Neural progenitor cell (in vitro differentiated cells): ENCODE results near the gene PAFAH2. TPM values are rescaled to one million over a fixed set of nuclear protein-coding genes. Genes with fewer than 3 reads are reported as not detected.

Experiments
- DNase-seq: peaks from one replicate; pipeline ENCODE4 v3.0.0-alpha.2; 2016; ENCODE audit warnings: low spot score
- H2AFZ ChIP-seq: fragments of 200-600 bp; sonication (generic); replicated peaks from 2 replicates; pipeline ENCODE4 v1.6.1; 2016; ENCODE audit warnings: antibody characterized with exemption
- H3F3A ChIP-seq: fragments of 200-600 bp; sonication (generic); 2 replicates; pipeline ENCODE4 v1.6.1; 2016; ENCODE audit warnings: antibody characterized with exemption, low read depth
- H3K27ac ChIP-seq: fragments of 200-600 bp; sonication (generic); 2 replicates; pipeline ENCODE4 v1.5.1; 2016; ENCODE audit warnings: mild to moderate bottlenecking
- H3K27me3 ChIP-seq: fragments of 200-600 bp; sonication (generic); 2 replicates; pipeline ENCODE4 v1.6.1; 2016; ENCODE audit warnings: mild to moderate bottlenecking, moderate library complexity
- H3K36me3 ChIP-seq: fragments of 200-600 bp; sonication (generic); 2 replicates; pipeline ENCODE4 v1.5.1; 2016
- H3K4me1 ChIP-seq: fragments of 200-600 bp; sonication (generic); 2 replicates; pipeline ENCODE4 v1.6.1; 2016; ENCODE audit warnings: mixed run types
- H3K4me2 ChIP-seq: fragments of 200-600 bp; sonication (generic); 2 replicates; pipeline ENCODE4 v1.6.1; 2016
- H3K4me3 ChIP-seq: fragments of 200-600 bp; sonication (generic); 2 replicates; pipeline ENCODE4 v1.5.1; 2016
- H3K79me2 ChIP-seq: fragments of 200-600 bp; sonication (generic); 2 replicates; pipeline ENCODE4 v1.6.1; 2016; ENCODE audit warnings: low read depth
- H3K9ac ChIP-seq: fragments of 200-600 bp; sonication (generic); 2 replicates; pipeline ENCODE4 v1.6.1; 2016
- H3K9me3 ChIP-seq: fragments of 200-600 bp; sonication (generic); 2 replicates; pipeline ENCODE4 v1.5.1; 2016; ENCODE audit warnings: low read depth
- H4K20me1 ChIP-seq: fragments of 200-600 bp; sonication (generic); 2 replicates; pipeline ENCODE4 v1.6.1; 2016; ENCODE audit warnings: low read depth
- H3K27ac Mint-ChIP-seq: 3 replicates; pipeline ENCODE4 v1.8.0; 2021; ENCODE audit warnings: mixed read lengths
- H3K27me3 Mint-ChIP-seq: 2 replicates; pipeline ENCODE4 v1.8.0; 2022; ENCODE audit warnings: low read depth, mild to moderate bottlenecking, inconsistent platforms, moderate library complexity, mixed read lengths; ENCODE audit not compliant: insufficient read depth
- H3K36me3 Mint-ChIP-seq: 3 replicates; pipeline ENCODE4 v1.8.0; 2021; ENCODE audit warnings: mixed read lengths
- H3K4me1 Mint-ChIP-seq: 3 replicates; pipeline ENCODE4 v1.8.0; 2021; ENCODE audit warnings: mixed read lengths
- H3K4me3 Mint-ChIP-seq: 3 replicates; pipeline ENCODE4 v1.8.0; 2021; ENCODE audit warnings: mild to moderate bottlenecking, moderate library complexity, mixed read lengths
- H3K9me3 Mint-ChIP-seq: 3 replicates; pipeline ENCODE4 v1.8.0; 2020; ENCODE audit warnings: mixed read lengths
- EZH2 ChIP-seq: fragments of 200-600 bp; sonication (generic); IDR thresholded peaks from 2 replicates; pipeline ENCODE4 v1.6.1; 2017; ENCODE audit warnings: antibody characterized with exemption, mild to moderate bottlenecking, moderate library complexity
- EZH2phosphoT487 ChIP-seq: fragments of 200-600 bp; sonication (generic); IDR thresholded peaks from 2 replicates; pipeline ENCODE4 v1.6.1; 2017; ENCODE audit warnings: antibody characterized with exemption
- total RNA-seq: library from RNA; depleted of rRNA; stranded (reverse); fragments of >200 nt; gene quantifications from 2 replicates; pipeline ENCODE4 v1.2.3, GENCODE V29; 2015; ENCODE audit warnings: low replicate concordance
- TF ChIP-seq, protein P1 (sequence below): fragments of 200-600 bp; sonication (generic); IDR thresholded peaks from 2 replicates; pipeline ENCODE4 v1.5.1; 2017; ENCODE audit warnings: antibody characterized with exemption, mild to moderate bottlenecking

The PAFAH2 gene
- total RNA-seq, 1 donor from 2014 or later: 18.2 TPM

- Histone ChIP-seq H2AFZ (peak within 1 kb of the TSS; percentile 87), H3K36me3 (no peaks in the 10 kb centered on the region), H3K79me2 (no peaks in the 10 kb centered on the region), H3K27ac (no peak within 1 kb of the TSS), H3K4me3 (peak within 1 kb of the TSS; percentile 49), H3K27me3 (peaks cover 98% of the 10 kb centered on the region), H3K9me3 (no peaks in the 10 kb centered on the region), H3K4me2 (peak within 1 kb of the TSS; percentile 88), H3K4me1 (peaks cover 16% of the 10 kb centered on the region), H4K20me1 (peaks cover 9% of the 10 kb centered on the region), H3K9ac (no peak within 1 kb of the TSS), H3F3A (peaks cover 11% of the 10 kb centered on the region)
- DNase-seq: peak; percentile 72
- TF ChIP-seq EZH2 (peak; percentile 99), EZH2phosphoT487 (peak; percentile 96)
- TF ChIP-seq, protein P1, sequence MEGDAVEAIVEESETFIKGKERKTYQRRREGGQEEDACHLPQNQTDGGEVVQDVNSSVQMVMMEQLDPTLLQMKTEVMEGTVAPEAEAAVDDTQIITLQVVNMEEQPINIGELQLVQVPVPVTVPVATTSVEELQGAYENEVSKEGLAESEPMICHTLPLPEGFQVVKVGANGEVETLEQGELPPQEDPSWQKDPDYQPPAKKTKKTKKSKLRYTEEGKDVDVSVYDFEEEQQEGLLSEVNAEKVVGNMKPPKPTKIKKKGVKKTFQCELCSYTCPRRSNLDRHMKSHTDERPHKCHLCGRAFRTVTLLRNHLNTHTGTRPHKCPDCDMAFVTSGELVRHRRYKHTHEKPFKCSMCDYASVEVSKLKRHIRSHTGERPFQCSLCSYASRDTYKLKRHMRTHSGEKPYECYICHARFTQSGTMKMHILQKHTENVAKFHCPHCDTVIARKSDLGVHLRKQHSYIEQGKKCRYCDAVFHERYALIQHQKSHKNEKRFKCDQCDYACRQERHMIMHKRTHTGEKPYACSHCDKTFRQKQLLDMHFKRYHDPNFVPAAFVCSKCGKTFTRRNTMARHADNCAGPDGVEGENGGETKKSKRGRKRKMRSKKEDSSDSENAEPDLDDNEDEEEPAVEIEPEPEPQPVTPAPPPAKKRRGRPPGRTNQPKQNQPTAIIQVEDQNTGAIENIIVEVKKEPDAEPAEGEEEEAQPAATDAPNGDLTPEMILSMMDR: peak; percentile 3
- Mint-ChIP-seq H3K9me3 (no peaks in the 10 kb centered on the region), H3K4me3 (peak within 1 kb of the TSS; percentile 75), H3K27me3 (peaks cover 57% of the 10 kb centered on the region), H3K36me3 (no peaks in the 10 kb centered on the region), H3K4me1 (peaks cover 6% of the 10 kb centered on the region), H3K27ac (no peak within 1 kb of the TSS)
Measured at GRCh38 chr1:26045722-26046245, 47.9 kb upstream of the PAFAH2 start, which contains the start of gene SLC30A2. Gene SLC30A2, minus strand, starts transcription at chr1:26046118. Its CDS starts 222 bp downstream, at chr1:26045896.

- peak; percentile 31 for DNase-seq
- Mint-ChIP-seq H3K9me3 (no peaks in the 10 kb centered on the region), H3K27me3 (peaks cover 58% of the 10 kb centered on the region), H3K36me3 (no peaks in the 10 kb centered on the region), H3K4me3 (peak overlapping the region; percentile 73), H3K4me1 (peaks cover 6% of the 10 kb centered on the region), H3K27ac (no peak overlapping the region)
- peaks cover 9% of the 10 kb centered on the region for H4K20me1 ChIP-seq
- H3K36me3 ChIP-seq: no peaks in the 10 kb centered on the region
- peak overlapping the region; percentile 88 for H3K4me2 ChIP-seq
- H3K9me3 ChIP-seq: no peaks in the 10 kb centered on the region
- peaks cover 96% of the 10 kb centered on the region for H3K27me3 ChIP-seq
- peaks cover 16% of the 10 kb centered on the region for H3K4me1 ChIP-seq
- no peak overlapping the region for H3K9ac ChIP-seq
- H3K79me2 ChIP-seq: no peaks in the 10 kb centered on the region
- H3K27ac ChIP-seq: no peak overlapping the region
- peak overlapping the region; percentile 49 for H3K4me3 ChIP-seq
- TF ChIP-seq EZH2phosphoT487 (no peak), EZH2 (no peak)
- TF ChIP-seq, protein P1: no peak
- peak overlapping the region; percentile 87 for H2AFZ ChIP-seq
- H3F3A ChIP-seq: peaks cover 11% of the 10 kb centered on the region
Measured at GRCh38 chr1:26044971-26045721, 47.3 kb upstream of the PAFAH2 start.

DNA sequence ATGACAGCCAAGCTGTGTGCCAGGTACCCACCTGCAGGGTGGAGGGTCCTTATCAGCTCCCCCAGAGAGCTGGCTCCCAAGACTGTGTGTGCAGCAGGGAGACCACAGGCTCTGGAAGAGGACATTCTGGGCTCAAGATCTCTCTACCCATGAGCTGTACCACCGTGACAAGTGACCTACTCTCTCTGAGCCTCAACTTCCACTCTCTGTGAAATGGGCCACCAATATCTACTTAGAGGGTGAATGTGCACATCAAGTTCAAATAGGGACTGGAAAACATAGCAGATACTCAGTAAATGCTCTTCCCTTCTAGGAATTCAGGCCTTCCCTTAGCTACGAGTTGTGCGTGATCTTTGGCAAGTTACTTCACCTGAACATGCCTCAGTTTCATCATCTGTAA lies 46.6 kb upstream of the PAFAH2 start:
- Histone ChIP-seq H3F3A (peaks cover 11% of the 10 kb centered on the region), H2AFZ (no peak overlapping the region), H3K36me3 (no peaks in the 10 kb centered on the region), H3K4me2 (no peak overlapping the region), H3K9me3 (no peaks in the 10 kb centered on the region), H3K79me2 (no peaks in the 10 kb centered on the region), H3K9ac (no peak overlapping the region), H3K4me1 (peaks cover 16% of the 10 kb centered on the region), H3K4me3 (no peak overlapping the region), H3K27me3 (peaks cover 95% of the 10 kb centered on the region), H4K20me1 (peaks cover 9% of the 10 kb centered on the region), H3K27ac (no peak overlapping the region)
- DNase-seq: no peak
- Mint-ChIP-seq H3K4me1 (peaks cover 6% of the 10 kb centered on the region), H3K4me3 (no peak overlapping the region), H3K9me3 (no peaks in the 10 kb centered on the region), H3K27ac (no peak overlapping the region), H3K36me3 (no peaks in the 10 kb centered on the region), H3K27me3 (peaks cover 52% of the 10 kb centered on the region)
- no peak for TF ChIP-seq EZH2
- TF ChIP-seq, protein P1: no peak
- no peak for TF ChIP-seq EZH2phosphoT487
